ENCODE measurements around the gene TRPM1.

The TRPM1 gene

GRCh38 chr15:31101262-31102038 lies at the start of gene TRPM1:
TSS of gene TRPM1 (minus strand) at chr15:31101725. CDS start at chr15:31081355, 20,370 bp downstream.
- no peak for DNase-seq (ENCODE audit: low read depth, low spot score)

DNA sequence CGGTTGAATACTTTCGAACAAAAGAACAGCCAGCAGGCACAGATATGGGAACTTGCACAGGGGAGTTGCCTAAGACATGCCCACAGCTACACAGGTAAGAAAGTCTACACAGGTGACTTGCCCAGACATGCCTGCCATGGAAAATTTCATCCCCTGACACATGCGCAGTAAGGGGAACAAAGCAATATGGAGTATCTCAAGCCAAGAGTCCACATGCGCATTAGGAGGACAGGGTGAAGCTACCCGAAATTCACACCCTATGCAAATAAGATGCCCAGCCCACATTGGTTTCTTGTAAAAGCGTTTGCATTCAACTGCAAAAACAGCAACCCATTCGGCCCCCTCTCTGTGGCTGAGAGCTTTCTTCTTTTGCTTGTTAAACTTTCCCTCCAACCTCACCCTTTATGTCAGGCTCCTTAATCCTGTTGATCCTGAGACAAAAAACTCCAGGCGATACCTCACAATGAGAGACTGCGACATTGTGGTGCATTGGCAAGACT lies 49.3 kb upstream of the TRPM1 start:
- DNase-seq (ENCODE audit: low read depth, low spot score): peak; percentile 50

- no peak for DNase-seq (ENCODE audit: low read depth, low spot score)
Measured at GRCh38 chr15:31149987-31150386, 48.5 kb upstream of the TRPM1 start.

GRCh38 chr15:31149088-31149505 lies 47.6 kb upstream of the TRPM1 start:
- no peak for DNase-seq (ENCODE audit: low read depth, low spot score)

GRCh38 chr15:31148297-31149087 lies 47.0 kb upstream of the TRPM1 start:
- no peak for DNase-seq (ENCODE audit: low read depth, low spot score)

- no peak for DNase-seq (ENCODE audit: low read depth, low spot score)
Measured at GRCh38 chr15:31147944-31148296, 46.4 kb upstream of the TRPM1 start.

GRCh38 chr15:31147456-31147855 lies 45.9 kb upstream of the TRPM1 start:
- no peak for DNase-seq (ENCODE audit: low read depth, low spot score)

DNA sequence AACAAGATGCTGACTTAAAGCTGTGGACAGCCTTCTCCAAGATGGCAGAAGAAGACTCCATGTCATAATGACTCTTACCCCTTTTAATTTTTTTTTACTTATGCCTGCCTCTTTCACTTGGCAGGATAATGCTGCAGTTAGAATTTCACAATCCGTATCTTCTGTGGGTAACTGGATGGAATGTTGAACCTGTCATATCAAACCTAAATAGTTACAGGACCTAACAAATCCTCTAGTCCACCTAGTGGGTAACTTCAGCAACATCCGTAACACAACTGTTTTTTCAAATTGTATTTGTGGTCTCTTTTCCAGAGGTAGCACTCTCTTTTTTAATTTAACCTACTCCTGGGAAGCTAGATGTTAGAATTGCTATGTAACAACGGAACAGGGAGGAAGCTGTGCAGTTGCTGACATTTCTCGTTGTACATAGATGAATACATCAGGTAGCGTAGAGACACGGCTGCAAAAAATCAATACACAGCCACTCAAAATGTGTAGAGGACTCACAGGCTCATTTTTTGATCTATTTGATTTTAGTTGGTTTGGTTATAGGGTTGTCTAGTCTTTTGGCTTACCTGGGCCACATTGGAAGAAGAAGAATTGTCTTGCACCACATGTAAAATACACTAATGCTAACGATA lies 43.9 kb upstream of the TRPM1 start:
- no peak for DNase-seq (ENCODE audit: low read depth, low spot score)

DNA sequence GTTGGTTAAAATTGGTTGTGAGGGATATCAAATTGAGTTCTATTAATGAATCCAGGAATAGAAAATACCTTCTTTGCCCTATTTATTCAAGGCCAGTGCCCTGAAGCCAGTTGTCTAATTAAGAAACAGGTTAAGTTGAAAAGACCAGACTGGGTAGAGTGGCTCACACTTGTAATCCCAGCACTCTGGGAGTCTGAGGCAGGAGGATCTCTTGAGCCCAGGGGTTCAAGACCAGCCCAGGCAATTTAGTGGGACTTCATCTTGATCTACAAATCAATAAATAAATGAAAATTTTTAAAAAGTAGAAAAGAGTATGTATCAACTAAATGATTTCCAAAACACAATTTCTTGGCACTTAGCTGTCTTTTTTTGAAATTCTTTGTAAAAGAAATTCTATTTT lies 40.3 kb upstream of the TRPM1 start:
- no peak for DNase-seq (ENCODE audit: low read depth, low spot score)

GRCh38 chr15:31136607-31137328 lies 35.2 kb upstream of the TRPM1 start:
- no peak for DNase-seq (ENCODE audit: low read depth, low spot score)

DNA sequence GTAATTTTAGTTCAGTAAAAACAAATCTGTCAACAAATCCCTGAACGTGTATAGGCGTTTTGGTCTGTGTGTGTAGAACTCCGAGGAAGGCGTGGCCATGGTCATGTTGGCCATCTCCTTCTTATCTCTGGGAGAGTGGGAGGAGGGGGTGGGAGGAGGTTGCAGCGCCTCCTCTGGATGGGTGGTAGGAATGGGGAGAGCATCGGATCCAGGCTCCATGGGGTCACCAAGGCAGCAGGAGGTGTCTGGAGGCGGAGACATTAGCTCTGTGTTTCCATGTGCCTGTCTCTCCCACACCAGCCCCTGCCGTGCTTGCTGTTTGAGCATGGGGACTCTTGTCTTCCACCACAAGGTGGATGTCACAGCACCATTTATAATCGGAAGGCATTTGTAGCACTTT lies 34.5 kb upstream of the TRPM1 start:
- DNase-seq (ENCODE audit: low read depth, low spot score): peak; percentile 40

GRCh38 chr15:31135523-31135922 lies 34.0 kb upstream of the TRPM1 start:
- DNase-seq (ENCODE audit: low read depth, low spot score): no peak

- DNase-seq (ENCODE audit: low read depth, low spot score): no peak
Measured at GRCh38 chr15:31133890-31134289, 32.4 kb upstream of the TRPM1 start.

DNA sequence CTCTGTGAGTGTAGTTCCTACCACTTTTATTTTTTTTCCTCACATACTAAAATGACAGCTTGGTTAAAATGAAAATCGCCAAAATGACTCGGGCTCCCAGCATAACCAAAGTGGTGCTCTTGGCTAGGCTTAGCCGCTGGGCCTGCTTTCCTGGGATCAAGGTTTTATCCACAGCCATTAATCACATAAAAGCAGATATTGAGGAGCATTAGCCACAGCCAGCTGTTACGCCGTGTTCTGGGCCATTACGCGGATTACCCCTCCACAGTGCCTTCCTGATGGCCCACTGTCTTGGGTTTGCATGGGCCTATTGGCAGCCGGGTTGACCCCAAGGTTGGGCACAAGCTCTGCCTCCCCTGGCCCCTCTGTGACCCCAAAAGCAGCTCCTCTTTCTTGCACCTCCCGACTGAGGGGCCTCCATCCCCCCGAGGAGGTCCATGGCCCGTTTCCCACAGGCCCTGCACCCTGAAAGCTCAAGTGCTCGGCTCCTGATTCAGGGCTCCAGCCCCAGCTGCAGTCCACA lies 30.4 kb upstream of the TRPM1 start:
- DNase-seq (ENCODE audit: low read depth, low spot score): no peak

DNA sequence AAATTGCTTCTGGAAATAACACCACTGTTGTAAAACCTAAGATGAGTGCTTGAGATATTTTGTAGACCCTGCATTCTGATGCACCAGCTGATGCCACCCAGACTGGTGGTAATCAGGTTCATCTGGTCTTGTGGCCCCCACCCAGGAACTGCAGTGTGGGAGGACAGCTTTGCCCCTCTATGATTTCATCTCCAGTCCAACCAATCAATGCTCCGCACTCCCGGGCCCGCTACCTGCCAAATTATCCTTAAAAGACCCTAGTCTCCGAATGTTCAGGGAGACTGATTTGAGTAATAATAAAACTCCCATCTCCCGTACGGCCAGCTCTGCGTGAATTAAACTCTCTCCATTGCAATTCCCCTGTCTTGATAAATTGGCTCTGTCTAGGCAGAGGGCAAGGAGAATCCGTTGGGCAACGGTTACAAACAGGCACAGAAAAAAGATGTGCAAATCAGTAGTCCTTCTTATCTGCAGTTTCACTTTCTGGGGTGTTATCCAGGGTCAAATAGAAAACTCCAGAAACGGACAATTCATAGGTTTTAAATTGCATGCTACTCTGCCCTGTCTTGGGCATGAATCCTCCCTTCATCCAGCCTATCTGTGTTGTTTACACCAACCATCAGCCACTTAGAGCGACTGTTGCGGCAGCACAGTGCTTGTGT lies 29.2 kb upstream of the TRPM1 start:
- DNase-seq (ENCODE audit: low read depth, low spot score): no peak

GRCh38 chr15:31129769-31130303 lies 28.3 kb upstream of the TRPM1 start:
- no peak for DNase-seq (ENCODE audit: low read depth, low spot score)

DNA sequence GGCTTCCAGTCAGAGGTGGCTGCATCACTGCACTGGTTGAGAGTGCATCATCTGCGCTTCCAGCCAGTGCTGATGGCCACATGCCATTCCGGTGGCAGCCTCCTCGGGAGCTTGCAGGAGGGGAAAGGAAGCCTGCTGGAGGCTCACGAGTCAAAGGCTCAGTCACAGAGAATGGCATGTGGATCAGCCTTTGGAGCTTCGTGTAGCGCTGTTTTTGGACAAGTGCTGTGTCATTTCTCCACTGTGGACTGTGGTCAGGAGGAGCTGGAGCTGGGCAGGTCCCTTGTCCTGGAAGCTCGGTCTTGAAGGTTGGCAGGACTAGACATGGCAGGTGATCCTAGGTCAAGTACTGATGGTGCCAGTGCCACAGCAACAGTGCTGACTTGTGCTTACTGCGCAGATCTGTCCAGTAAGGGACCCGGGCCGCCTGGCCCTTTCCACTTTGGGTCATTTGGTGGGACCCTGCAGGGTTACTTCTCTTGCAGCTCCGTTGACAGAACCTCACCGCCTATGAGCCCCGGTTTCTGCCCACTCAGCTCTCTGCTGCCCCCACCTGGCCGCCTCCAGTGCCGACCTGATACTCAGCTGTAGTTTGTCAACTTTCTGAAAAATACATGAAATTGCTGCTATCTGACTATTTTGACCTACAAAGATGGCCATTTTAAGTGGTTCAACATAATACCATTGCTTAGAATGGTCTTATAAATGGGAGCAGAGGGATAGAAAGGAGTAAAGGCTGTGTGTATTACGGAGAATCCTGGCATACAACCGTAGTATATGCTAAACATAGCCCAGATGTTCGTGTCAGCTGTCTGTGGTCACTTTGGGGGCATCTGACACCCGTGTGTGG lies 27.6 kb upstream of the TRPM1 start:
- no peak for DNase-seq (ENCODE audit: low read depth, low spot score)

- no peak for DNase-seq (ENCODE audit: low read depth, low spot score)
Measured at GRCh38 chr15:31128477-31128876, 27.0 kb upstream of the TRPM1 start.

- DNase-seq (ENCODE audit: low read depth, low spot score): no peak
Measured at GRCh38 chr15:31127596-31128261, 26.2 kb upstream of the TRPM1 start.

Measured in iPS DF 19.7 (cell line).